GM18867 (cell line): ENCODE data around the gene FAM171A2.
"Not testable (repeated sequence)": the region's sequence is repeated elsewhere in the genome, so short reads cannot be mapped to it uniquely, and the experiment has no call there.

Experiments
- ATAC-seq: cut with Tn5 transposase; IDR thresholded peaks from one replicate; pipeline ENCODE4 v1.9.1; 2021; ENCODE audit warnings: mild to moderate bottlenecking, moderate library complexity; ENCODE audit not compliant: unreplicated experiment

Gene FAM171A2

DNA sequence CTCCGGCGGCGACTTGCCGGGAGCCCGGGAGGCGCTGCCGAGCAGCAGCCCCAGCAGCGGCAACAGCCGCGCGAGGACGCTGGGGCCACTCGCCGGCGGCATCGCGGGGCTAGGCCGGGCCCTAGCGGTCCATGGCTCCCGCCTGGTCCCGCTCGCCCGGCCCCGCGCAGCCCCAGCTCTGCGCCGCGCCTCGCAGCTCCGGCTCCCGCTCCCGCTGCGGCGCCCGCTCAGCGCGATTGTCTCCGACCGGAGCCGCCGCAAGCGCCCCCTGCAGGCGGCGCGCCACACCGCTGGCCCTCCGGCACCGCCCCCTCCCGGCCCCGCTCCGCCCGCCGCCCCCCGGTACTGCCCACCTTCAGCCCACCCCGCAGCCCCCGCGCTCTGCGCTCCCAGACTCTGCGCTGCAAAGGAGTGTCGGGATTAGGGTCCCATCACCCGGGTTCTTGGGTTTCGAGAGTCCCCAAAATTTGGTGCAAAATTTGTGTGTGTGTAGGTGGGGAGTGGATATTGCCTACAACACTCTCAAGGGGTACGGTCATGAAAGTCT, at the start of gene FAM171A2:
Gene FAM171A2 (minus strand): TSS at position 241 of the 547 bp plus-strand sequence. CDS start 139 bp downstream, at position 102.
- peak; percentile 48 for ATAC-seq

DNA sequence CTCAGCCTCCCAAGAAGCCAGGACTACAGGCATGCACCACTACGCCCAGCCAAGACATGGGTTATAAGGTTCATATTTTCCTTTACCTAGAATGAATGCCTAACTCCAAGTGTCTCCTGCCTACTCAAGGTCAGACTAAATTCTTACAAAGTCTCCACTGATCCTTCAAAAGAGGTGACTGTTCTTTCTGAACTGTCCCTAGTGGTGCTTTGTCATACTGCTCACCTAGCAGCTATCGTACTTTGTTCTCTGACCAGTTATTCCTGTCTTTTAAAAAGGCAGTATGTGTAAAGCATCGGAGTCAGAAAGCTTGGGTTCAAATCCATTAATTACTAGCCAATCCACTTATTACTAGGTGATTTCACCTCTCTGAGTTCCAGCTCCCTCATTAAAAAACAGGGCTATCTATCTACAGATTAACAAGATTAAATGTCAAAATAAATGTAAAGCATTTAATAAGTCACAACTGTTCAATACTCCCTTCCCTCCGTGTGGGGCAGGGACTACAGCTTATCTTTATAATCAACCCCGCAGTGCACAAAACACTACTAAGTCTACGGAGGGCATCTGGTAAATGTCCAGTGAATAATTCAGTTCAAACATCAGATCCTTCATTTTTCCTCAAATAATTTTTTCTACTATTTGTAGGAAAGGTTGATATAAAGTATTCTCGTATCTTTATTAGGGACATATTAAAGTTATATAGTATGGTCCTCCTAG, 45.8 kb upstream of the FAM171A2 start:
- ATAC-seq, result peak; percentile 16

DNA sequence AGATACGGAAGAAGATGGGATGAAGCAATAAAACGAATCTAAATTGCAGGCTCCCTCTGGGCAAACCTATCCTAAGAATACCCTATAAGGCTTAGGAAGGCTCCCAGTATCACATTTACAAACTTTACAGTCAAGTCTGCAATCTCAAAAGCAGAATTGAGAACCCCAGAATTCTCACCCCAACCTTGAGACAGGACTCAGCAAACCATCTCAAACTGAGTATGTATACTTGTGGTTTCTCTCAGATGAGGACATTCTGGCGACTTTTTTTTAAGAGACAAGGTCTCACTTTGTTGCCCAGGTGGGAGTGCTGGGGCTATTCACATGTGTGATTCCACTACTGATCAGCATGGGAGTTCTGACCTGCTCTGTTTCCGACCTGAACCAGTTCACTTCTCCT, 45.1 kb upstream of the FAM171A2 start:
- peak; percentile 51 for ATAC-seq

DNA sequence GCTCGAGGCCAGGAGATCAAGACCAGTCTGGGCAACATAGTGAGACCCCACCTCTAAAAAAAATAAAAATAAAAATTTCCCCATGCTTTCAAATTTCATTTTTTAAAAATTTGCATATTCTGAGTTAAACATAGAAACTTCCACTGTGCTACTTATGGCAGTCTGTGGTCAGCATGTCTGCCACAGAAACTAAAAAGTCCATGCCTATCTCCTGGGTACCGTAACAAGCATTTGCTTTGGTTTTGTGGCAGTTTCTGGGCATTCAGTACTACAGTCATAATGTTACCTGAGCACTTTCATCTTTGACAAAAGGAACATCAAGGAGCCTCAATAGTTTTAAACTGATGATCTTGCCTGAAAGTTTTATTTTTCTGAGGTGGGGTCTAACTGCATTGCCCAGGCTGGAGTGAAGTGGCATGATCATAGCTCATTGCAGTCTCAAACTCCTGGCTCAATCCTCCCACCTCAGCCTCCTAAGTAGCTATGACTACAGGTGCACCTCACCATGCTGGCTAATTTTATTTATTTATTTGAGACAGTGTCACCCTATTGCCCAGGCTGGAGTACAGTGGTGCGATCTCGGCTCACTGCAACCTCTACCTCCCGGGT, 39.0 kb upstream of the FAM171A2 start:
- ATAC-seq, result peak; percentile 69

DNA sequence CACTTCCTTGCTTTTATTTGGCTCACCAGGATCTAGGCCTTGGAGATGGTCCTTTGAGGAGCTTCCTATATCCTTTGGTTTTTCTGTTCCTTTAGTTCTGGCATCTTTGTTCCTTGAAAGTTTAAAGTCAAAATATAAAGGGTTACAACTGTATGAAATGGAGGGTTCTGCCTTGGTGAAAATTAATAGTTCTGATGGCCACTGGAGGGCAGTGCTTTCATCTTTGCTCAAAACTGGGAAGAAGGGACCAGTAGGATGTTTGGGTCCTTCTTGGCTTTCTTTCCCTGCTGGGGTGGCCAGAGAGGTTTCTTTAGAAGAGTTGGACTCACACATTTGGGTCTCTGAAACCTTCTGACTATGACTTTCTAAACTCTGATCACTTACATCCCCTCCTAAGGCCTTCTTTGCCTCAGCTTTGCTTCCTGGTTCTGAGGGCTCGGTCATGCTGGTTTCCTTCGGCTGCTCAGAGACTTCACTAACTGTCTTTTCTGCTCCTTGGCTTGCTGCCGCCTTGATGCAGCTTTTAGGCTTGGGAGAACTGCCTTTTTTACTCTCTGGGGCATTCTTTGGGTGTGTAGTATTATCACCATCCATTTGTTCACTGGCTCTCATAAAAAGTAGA, 36.7 kb upstream of the FAM171A2 start:
- ATAC-seq, result no peak

- no peak for ATAC-seq
These were observed 35.3 kb upstream of the FAM171A2 start for GRCh38 chr17:44398692-44399691.

DNA sequence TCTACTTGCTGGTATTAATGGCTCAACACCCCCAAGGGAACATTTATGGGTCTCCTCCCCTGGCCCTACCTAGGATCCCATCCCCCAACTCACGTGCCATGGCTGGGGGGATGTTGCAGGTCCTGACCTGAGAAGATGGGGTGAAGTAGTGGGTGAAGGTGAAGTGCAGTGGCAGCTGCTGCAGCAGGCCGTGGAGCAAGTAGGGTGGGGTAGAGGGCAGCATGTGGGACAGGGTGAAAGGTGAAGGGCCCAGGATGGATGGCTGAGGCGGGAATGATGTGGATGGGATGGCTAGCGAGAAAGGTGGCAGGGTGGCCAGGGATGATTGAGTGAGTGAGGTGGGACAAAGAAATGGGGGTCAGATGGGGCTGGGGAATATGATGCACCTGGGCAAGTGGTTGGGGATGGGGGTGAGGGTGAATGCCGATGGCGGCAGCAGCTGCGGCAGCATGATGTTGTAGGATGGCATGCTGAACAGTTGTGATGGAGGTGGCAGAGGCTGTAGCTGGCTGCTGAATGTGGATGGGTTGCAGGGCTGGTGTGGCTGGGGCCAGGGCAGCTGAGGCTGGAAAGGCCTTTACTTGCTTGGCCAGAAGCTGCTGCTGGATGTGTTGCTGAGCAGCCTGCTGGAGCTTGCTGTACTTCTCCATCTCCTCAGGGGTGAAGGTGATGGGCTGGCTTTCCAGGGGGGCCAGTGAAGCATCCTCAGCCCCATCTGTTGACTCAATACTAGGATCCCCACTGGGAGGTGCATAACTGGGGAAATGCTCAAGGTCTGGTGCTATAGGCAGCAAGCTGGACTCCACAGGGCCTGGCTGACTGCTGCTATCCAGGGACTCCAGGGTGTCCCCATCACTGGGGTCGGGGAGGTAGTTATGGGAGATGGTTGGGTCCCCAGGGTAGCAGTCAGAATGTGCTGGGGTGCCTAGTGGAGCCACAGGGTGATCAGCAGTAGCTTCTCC, 34.1 kb upstream of the FAM171A2 start:
- no peak for ATAC-seq

GRCh38 chr17:44396946-44397345, 33.3 kb upstream of the FAM171A2 start:
- no peak for ATAC-seq

- no peak for ATAC-seq
These were observed 31.2 kb upstream of the FAM171A2 start for GRCh38 chr17:44394833-44395232.

DNA sequence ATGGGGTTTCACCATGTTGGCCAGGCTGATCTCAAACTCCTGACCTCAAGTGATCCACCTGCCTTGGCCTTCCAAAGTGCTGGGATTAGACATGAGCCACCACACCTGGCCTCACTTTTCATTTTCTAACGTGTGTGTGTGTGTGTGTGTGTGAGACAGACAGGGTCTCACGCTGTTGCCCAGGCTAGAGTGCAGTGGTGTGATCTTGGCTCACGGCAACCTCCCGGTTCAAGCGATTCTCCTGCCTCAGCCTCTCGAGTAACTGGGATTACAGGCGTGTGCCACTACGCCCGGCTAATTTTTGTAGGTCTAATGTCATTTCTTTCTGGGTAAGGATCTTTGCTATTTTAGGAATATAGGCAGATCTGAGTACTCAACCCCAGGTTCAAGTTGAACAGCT, 30.5 kb upstream of the FAM171A2 start:
- ATAC-seq, result not testable (repeated sequence)

DNA sequence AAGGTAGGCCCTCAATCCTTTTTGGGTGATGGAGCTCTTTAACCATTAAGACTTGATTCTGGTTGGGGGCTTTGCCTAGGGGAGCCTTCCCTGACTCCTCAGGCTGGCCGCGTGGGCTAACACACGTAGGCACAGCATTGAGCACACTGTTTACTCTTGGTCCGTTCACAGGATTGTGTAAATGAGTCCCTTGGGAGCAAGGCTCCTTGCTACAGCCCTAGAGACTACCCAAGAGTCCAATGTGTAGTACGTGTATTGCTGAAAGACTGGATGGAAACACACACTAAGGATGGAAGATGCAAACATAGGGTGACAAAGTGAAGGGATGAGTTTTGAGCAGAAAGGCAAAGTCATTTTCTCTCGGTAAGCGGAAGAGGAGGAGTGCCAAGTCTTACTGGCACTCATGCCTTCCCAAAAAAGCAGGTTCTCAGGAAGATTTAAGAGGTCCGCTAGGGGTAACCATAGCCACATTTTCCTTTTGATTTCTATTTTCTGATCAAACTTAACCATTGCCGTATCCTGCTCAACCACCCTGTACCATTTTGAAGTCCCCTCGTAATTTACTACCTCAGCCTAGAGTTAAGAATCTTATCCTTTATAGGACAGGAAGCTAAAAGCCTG, 26.7 kb upstream of the FAM171A2 start:
- no peak for ATAC-seq

- ATAC-seq, result no peak
These were observed 26.1 kb upstream of the FAM171A2 start for GRCh38 chr17:44389723-44390202.

GRCh38 chr17:44389281-44389680, 25.6 kb upstream of the FAM171A2 start, which contains the start of gene ITGA2B:
Gene ITGA2B, minus strand, starts transcription at chr17:44389649. Its CDS starts 176 bp downstream, at chr17:44389473.
- ATAC-seq, result no peak

DNA sequence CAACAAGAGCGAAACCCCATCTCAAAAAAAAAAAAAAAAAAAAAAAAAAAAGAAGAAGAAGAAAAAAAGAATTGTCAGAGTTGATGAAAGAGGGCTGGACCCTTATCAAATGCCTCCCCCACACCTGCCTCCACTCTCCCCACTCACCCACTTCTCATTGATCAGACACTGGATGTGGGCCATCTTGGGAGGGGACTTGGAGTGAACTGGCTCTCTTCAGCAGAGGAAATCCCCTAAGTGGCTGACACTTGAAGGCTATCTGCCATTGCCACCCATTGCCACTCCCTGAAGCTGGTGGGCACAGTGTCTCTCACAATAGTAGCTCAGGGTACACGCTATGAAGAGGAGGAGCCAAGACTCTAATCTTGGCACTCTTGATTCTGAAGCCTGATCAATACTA, 24.2 kb upstream of the FAM171A2 start:
- no peak for ATAC-seq

DNA sequence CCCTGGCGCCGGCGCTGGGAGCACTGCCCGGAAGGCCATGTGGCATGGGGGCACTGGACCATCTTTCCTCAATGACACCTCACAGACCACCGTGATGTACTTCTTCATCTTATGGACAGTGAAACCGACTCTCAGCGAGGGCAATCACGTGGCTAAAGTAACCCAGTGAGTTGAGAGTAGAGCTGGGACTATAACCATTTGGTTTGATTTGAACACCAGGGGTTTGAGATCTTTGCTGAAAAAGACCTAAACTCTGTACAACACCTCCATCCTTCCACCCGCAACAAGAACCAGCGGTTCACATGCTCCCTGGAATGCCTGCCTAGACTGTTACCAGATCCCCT, 22.5 kb upstream of the FAM171A2 start:
- no peak for ATAC-seq

- ATAC-seq, result peak; percentile 60
These were observed 21.9 kb upstream of the FAM171A2 start for GRCh38 chr17:44385287-44386181.

GRCh38 chr17:44384823-44385286, 21.2 kb upstream of the FAM171A2 start:
- ATAC-seq, result no peak
